Hepatocyte (in vitro differentiated cells): ENCODE results near the gene LANCL2. TPM values are rescaled to one million over a fixed set of nuclear protein-coding genes. Genes with fewer than 3 reads are reported as not detected.

Experiments used
- DNase-seq: peaks from one replicate; pipeline ENCODE4 v3.0.0-alpha.2; 2016; ENCODE audit warnings: low spot score
- H2AFZ ChIP-seq: fragments of 200-600 bp; sonication (generic); 2 replicates; pipeline ENCODE4 v1.6.0; 2016; ENCODE audit warnings: antibody characterized with exemption, mild to moderate bottlenecking
- H3K27ac ChIP-seq: fragments of 200-600 bp; sonication (generic); 2 replicates; pipeline ENCODE4 v1.5.1; 2016; ENCODE audit warnings: mild to moderate bottlenecking
- H3K27me3 ChIP-seq: fragments of 200-600 bp; sonication (generic); 2 replicates; pipeline ENCODE4 v1.6.1; 2016
- H3K36me3 ChIP-seq: fragments of 200-600 bp; sonication (generic); replicated peaks from 2 replicates; pipeline ENCODE4 v1.5.1; 2016; ENCODE audit warnings: low read depth; ENCODE audit not compliant: insufficient read depth
- H3K4me1 ChIP-seq: fragments of 200-600 bp; sonication (generic); 2 replicates; pipeline ENCODE4 v1.5.1; 2016; ENCODE audit warnings: mild to moderate bottlenecking, moderate library complexity; ENCODE audit not compliant: insufficient read depth
- H3K4me2 ChIP-seq: fragments of 200-600 bp; sonication (generic); 2 replicates; pipeline ENCODE4 v1.6.0; 2016
- H3K4me3 ChIP-seq: fragments of 200-600 bp; sonication (generic); 2 replicates; pipeline ENCODE4 v1.5.1; 2016; ENCODE audit warnings: mild to moderate bottlenecking
- H3K79me2 ChIP-seq: fragments of 200-600 bp; sonication (generic); 2 replicates; pipeline ENCODE4 v1.6.0; 2017; ENCODE audit warnings: mild to moderate bottlenecking
- H3K9me2 ChIP-seq: fragments of 200-600 bp; sonication (generic); replicated peaks from 2 replicates; pipeline ENCODE4 v1.6.0; 2017; ENCODE audit warnings: mild to moderate bottlenecking; ENCODE audit not compliant: insufficient read depth
- H3K9me3 ChIP-seq: fragments of 200-600 bp; sonication (generic); 2 replicates; pipeline ENCODE4 v1.5.1; 2016; ENCODE audit warnings: low read depth, mild to moderate bottlenecking
- H4K20me1 ChIP-seq: fragments of 200-600 bp; sonication (generic); 2 replicates; pipeline ENCODE4 v1.6.0; 2016; ENCODE audit warnings: mild to moderate bottlenecking; ENCODE audit not compliant: insufficient read depth, poor library complexity, severe bottlenecking
- EZH2 ChIP-seq: fragments of 200-600 bp; sonication (generic); IDR thresholded peaks from 2 replicates; pipeline ENCODE4 v1.6.1; 2016; ENCODE audit warnings: antibody characterized with exemption, mild to moderate bottlenecking, borderline replicate concordance
- EZH2phosphoT487 ChIP-seq: fragments of 200-600 bp; sonication (generic); IDR thresholded peaks from one replicate; pipeline ENCODE4 v1.6.1; 2018; ENCODE audit warnings: antibody characterized with exemption, mild to moderate bottlenecking, low read depth, moderate library complexity; ENCODE audit not compliant: unreplicated experiment, severe bottlenecking
- WGBS: methylation state at CpG from one replicate; pipeline ENCODE4 v1.1.6; 2016; ENCODE audit warnings: low lambda C conversion rate; ENCODE audit errors: missing lambda C conversion rate; 5-methylcytosine and 5-hydroxymethylcytosine counted together
- polyA plus RNA-seq: library from polyadenylated mRNA; unstranded; fragments of >200 nt; fragmentation: Nextera tagmentation; extraction: Ambion mirVana; gene quantifications from 2 replicates; pipeline ENCODE4 v1.2.1, GENCODE V29; 2016
- total RNA-seq: library from RNA; depleted of rRNA; stranded (reverse); fragments of >200 nt; gene quantifications from 2 replicates; pipeline ENCODE4 v1.2.3, GENCODE V29; 2014
- TF ChIP-seq, protein P1 (sequence below): fragments of 200-600 bp; sonication (generic); IDR thresholded peaks from 2 replicates; pipeline ENCODE4 v1.5.1; 2016; ENCODE audit warnings: antibody characterized with exemption, mild to moderate bottlenecking; ENCODE audit not compliant: poor library complexity

LANCL2 gene
- total and polyA plus RNA-seq, 2 experiments from 2014 or later, result 13.5 to 14.8 TPM

DNA sequence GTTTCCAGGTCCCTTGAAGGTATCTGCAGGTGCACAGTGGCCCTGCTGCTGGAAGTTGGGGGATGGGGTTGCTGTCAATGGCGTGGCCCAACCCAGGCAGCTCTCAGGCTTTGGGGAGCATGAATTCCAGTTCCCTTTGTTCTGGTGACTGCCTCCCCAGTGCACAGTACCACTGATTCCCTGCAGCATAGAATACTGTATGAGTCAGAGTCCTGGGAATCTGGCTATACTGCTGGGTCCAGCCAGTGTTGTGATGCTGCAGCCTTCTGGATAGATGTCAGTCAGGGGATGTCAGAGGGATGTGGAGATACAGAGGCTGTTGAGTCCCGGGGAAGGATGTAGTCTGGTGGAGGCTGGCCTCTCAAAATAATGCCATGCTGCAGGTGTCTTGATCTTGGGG lies 99.3 kb downstream of the LANCL2 start:
- Histone ChIP-seq H4K20me1 (no peaks in the 10 kb centered on the region), H3K4me3 (no peak overlapping the region), H2AFZ (no peak overlapping the region), H3K36me3 (no peaks in the 10 kb centered on the region), H3K9me3 (no peaks in the 10 kb centered on the region), H3K9me2 (no peaks in the 10 kb centered on the region), H3K79me2 (no peaks in the 10 kb centered on the region), H3K4me1 (no peaks in the 10 kb centered on the region), H3K4me2 (no peak overlapping the region), H3K27me3 (no peaks in the 10 kb centered on the region), H3K27ac (no peak overlapping the region)
- DNase-seq, result no peak
- 100% methylated on average over 2 of the region's 2 CpGs for WGBS
- TF ChIP-seq, protein P1, sequence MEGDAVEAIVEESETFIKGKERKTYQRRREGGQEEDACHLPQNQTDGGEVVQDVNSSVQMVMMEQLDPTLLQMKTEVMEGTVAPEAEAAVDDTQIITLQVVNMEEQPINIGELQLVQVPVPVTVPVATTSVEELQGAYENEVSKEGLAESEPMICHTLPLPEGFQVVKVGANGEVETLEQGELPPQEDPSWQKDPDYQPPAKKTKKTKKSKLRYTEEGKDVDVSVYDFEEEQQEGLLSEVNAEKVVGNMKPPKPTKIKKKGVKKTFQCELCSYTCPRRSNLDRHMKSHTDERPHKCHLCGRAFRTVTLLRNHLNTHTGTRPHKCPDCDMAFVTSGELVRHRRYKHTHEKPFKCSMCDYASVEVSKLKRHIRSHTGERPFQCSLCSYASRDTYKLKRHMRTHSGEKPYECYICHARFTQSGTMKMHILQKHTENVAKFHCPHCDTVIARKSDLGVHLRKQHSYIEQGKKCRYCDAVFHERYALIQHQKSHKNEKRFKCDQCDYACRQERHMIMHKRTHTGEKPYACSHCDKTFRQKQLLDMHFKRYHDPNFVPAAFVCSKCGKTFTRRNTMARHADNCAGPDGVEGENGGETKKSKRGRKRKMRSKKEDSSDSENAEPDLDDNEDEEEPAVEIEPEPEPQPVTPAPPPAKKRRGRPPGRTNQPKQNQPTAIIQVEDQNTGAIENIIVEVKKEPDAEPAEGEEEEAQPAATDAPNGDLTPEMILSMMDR, result no peak
- TF ChIP-seq EZH2, result no peak
- no peak for TF ChIP-seq EZH2phosphoT487

DNA sequence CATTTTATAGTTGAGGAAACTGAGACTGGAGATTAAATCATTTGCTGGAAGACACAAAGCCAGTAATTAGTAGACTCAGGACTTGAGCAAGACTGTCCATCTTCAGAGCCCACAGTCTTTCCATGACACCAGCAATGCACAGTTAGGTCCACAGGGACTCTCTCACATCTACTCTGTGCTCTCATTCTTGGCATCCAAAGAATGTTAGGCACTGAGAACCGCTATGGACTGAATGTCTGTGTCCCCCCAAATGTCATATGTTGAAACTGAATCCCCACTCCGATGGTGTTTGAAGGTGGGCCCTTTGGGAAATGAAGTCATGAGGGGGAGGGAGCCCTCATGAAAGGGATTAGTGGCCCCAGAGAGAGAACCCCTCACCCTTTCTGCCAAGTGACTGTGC lies 100.6 kb downstream of the LANCL2 start:
- WGBS, result 86% methylated on average over 2 of the region's 2 CpGs
- Histone ChIP-seq H3K4me2 (no peak overlapping the region), H3K27me3 (no peaks in the 10 kb centered on the region), H3K27ac (no peak overlapping the region), H3K9me3 (no peaks in the 10 kb centered on the region), H3K79me2 (no peaks in the 10 kb centered on the region), H3K9me2 (no peaks in the 10 kb centered on the region), H4K20me1 (no peaks in the 10 kb centered on the region), H2AFZ (no peak overlapping the region), H3K36me3 (no peaks in the 10 kb centered on the region), H3K4me3 (no peak overlapping the region), H3K4me1 (no peaks in the 10 kb centered on the region)
- DNase-seq, result no peak
- TF ChIP-seq EZH2phosphoT487 (no peak), EZH2 (no peak)
- TF ChIP-seq, protein P1, result no peak

DNA sequence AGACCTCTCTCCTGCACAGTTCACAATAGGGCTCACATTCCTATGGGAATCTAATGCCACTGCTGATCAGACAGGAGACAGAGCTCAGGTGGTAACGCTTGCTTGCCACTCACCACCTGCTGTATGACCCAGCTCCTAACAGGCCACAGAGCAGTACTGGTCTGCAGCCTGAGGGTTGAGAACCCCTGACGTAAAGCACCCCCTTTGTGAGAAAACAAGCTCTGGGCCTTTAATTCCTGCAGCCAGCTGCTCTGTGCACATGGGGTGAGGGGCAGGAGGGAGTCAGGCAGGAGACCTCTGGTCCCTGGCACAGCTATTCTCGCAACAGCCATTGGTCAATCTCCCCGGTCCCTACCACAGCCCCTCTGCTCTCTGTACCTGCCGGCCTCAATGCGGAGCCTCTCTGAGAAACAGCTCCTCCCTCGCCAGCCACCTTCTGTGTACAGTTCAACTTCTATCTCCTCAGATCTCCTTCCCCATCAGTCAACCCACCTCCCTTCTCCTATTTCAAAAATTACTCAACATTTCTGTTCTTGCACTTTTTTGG lies 102.0 kb downstream of the LANCL2 start:
- Histone ChIP-seq H3K27ac (no peak overlapping the region), H3K79me2 (no peaks in the 10 kb centered on the region), H4K20me1 (no peaks in the 10 kb centered on the region), H3K36me3 (no peaks in the 10 kb centered on the region), H3K4me2 (no peak overlapping the region), H3K4me1 (no peaks in the 10 kb centered on the region), H3K9me2 (no peaks in the 10 kb centered on the region), H2AFZ (no peak overlapping the region), H3K4me3 (no peak overlapping the region), H3K27me3 (no peaks in the 10 kb centered on the region), H3K9me3 (no peaks in the 10 kb centered on the region)
- TF ChIP-seq, protein P1, result no peak
- no peak for TF ChIP-seq EZH2
- no peak for TF ChIP-seq EZH2phosphoT487
- WGBS, result 95% methylated on average over 7 of the region's 7 CpGs
- no peak for DNase-seq

DNA sequence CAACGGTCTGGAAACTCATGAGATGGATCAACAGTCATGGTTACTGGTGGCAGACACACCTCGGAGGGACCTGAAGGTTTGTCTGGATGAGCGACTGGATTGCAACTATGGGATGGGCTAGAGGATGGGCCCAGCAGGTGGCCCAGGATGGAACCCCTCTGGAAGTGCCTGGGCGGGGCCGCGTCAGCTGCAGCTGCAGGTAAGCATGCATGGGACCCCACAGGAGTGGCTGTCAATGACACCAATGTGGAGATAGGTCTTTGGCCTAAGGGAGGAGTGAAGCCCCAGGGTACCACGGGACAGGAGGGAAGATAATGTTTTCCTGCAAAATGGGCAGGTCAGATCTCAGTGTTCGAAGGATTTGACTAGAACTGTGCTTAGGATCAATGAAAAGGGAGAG lies 103.4 kb downstream of the LANCL2 start:
- H3K79me2 ChIP-seq, result no peaks in the 10 kb centered on the region
- no peak overlapping the region for H3K4me2 ChIP-seq
- no peak overlapping the region for H2AFZ ChIP-seq
- H3K9me2 ChIP-seq, result no peaks in the 10 kb centered on the region
- H3K4me3 ChIP-seq, result no peak overlapping the region
- no peaks in the 10 kb centered on the region for H3K27me3 ChIP-seq
- H3K9me3 ChIP-seq, result no peaks in the 10 kb centered on the region
- H3K27ac ChIP-seq, result no peak overlapping the region
- DNase-seq, result no peak
- H3K36me3 ChIP-seq, result no peaks in the 10 kb centered on the region
- TF ChIP-seq EZH2, result no peak
- TF ChIP-seq, protein P1, result no peak
- no peak for TF ChIP-seq EZH2phosphoT487
- 99% methylated on average over 8 of the region's 8 CpGs for WGBS
- H4K20me1 ChIP-seq, result no peaks in the 10 kb centered on the region
- H3K4me1 ChIP-seq, result no peaks in the 10 kb centered on the region
